IMR-90 (cell line): Measurements from ENCODE around the gene PROKR2. TPM values are rescaled to one million over a fixed set of nuclear protein-coding genes. Genes with fewer than 3 reads are reported as not detected.

Experiments
- ATAC-seq: fragments of 200-7000 bp; cut with Tn5 transposase; 2 replicates; pipeline ENCODE4 v1.9.1; 2020; ENCODE audit warnings: low read depth, mild to moderate bottlenecking, moderate library complexity
- BruUV-seq: library from RNA; stranded (reverse); fragments of 400-500 nt; replicated peaks from 2 replicates; lab custom pipeline; 2021; lab: Mats Ljungman, UMichigan
- CTCF ChIA-PET: fragments of 300-600 bp; formaldehyde crosslinking; extraction: SDS; loops from one replicate; lab custom pipeline; 2021; ENCODE audit warnings: antibody characterized with exemption; lab: Yijun Ruan, JAX
- POLR2A ChIA-PET: fragments of 300-600 bp; sonication (Branson Sonifier 250); formaldehyde crosslinking; loops from one replicate; lab custom pipeline; 2022; ENCODE audit warnings: antibody characterized with exemption; ENCODE audit not compliant: unreplicated experiment; lab: Charles Lee
- DNase-seq: peaks from one replicate; pipeline ENCODE4 v3.0.0; 2013
- H2AFZ ChIP-seq: replicated peaks from 2 replicates; pipeline ENCODE3; 2013; ENCODE audit warnings: low read length, mild to moderate bottlenecking; ENCODE audit not compliant: poor library complexity
- H2AK5ac ChIP-seq: 2 replicates; pipeline ENCODE4 v1.6.1; 2013; ENCODE audit warnings: low read depth, low read length, inconsistent platforms
- H2AK9ac ChIP-seq: replicated peaks from 2 replicates; pipeline ENCODE3; 2013; ENCODE audit warnings: mild to moderate bottlenecking, low read depth, low read length, moderate library complexity; ENCODE audit not compliant: poor library complexity
- H2BK120ac ChIP-seq: 2 replicates; pipeline ENCODE4 v1.6.1; 2013; ENCODE audit warnings: low read depth, low read length, inconsistent platforms
- H2BK15ac ChIP-seq: 3 replicates; pipeline ENCODE4 v1.6.1; 2013; ENCODE audit warnings: low read depth, low read length, inconsistent platforms
- H2BK20ac ChIP-seq: 2 replicates; pipeline ENCODE4 v1.6.1; 2013; ENCODE audit warnings: low read depth, mild to moderate bottlenecking, inconsistent platforms, low read length, moderate library complexity
- H2BK5ac ChIP-seq: 2 replicates; pipeline ENCODE4 v1.6.1; 2013; ENCODE audit warnings: mild to moderate bottlenecking, low read depth, low read length, inconsistent platforms; ENCODE audit not compliant: poor library complexity, severe bottlenecking
- H3K14ac ChIP-seq: replicated peaks from 2 replicates; pipeline ENCODE4 v1.6.1; 2013; ENCODE audit warnings: low read depth, low read length, inconsistent platforms
- H3K18ac ChIP-seq: 2 replicates; pipeline ENCODE4 v1.6.1; 2013; ENCODE audit warnings: low read depth, low read length, control low read depth
- H3K23ac ChIP-seq: 2 replicates; pipeline ENCODE4 v1.6.1; 2013; ENCODE audit warnings: low read depth, low read length, inconsistent platforms
- H3K27ac ChIP-seq: 2 replicates; pipeline ENCODE4 v1.5.1; 2013; ENCODE audit warnings: mild to moderate bottlenecking, control low read depth, low read length; ENCODE audit not compliant: insufficient read depth
- H3K27me3 ChIP-seq: 2 replicates; pipeline ENCODE4 v1.6.1; 2013; ENCODE audit warnings: low read length; ENCODE audit not compliant: control insufficient read depth, insufficient read depth
- H3K36me3 ChIP-seq: 2 replicates; pipeline ENCODE4 v1.6.1; 2013; ENCODE audit warnings: low read length, mixed read lengths; ENCODE audit not compliant: control insufficient read depth, insufficient read depth
- H3K4ac ChIP-seq: 2 replicates; pipeline ENCODE4 v1.6.1; 2013; ENCODE audit warnings: low read depth, low read length, inconsistent platforms
- H3K4me1 ChIP-seq: 2 replicates; pipeline ENCODE4 v1.6.1; 2013; ENCODE audit warnings: low read length, mixed read lengths; ENCODE audit not compliant: control insufficient read depth, insufficient read depth
- H3K4me2 ChIP-seq: 2 replicates; pipeline ENCODE4 v1.6.1; 2013; ENCODE audit warnings: low read depth, mild to moderate bottlenecking, control low read depth, low read length, moderate library complexity
- H3K4me3 ChIP-seq: 2 replicates; pipeline ENCODE4 v1.5.1; 2013; ENCODE audit warnings: low read depth, mild to moderate bottlenecking, control low read depth, low read length, moderate library complexity; ENCODE audit not compliant: insufficient read depth
- H3K56ac ChIP-seq: 2 replicates; pipeline ENCODE4 v1.6.1; 2013; ENCODE audit warnings: low read length, inconsistent platforms; ENCODE audit not compliant: insufficient read depth; ENCODE audit errors: extremely low read depth
- H3K79me1 ChIP-seq, 2 experiments: 2 replicates each; pipeline ENCODE4 v1.6.1; 2013; ENCODE audit warnings: low read length in 2 of 2, inconsistent platforms in 1 of 2, low read depth in 1 of 2
- H3K9ac ChIP-seq: 2 replicates; pipeline ENCODE4 v1.6.1; 2013; ENCODE audit warnings: low read depth, low read length, control low read depth
- H3K9me1 ChIP-seq: 2 replicates; pipeline ENCODE4 v1.6.1; 2013; ENCODE audit warnings: low read length, inconsistent platforms; ENCODE audit not compliant: insufficient read depth
- H3K9me3 ChIP-seq: 2 replicates; pipeline ENCODE4 v1.6.1; 2013; ENCODE audit warnings: low read length; ENCODE audit not compliant: control insufficient read depth, insufficient read depth
- H4K20me1 ChIP-seq: 2 replicates; pipeline ENCODE4 v1.6.1; 2013; ENCODE audit warnings: low read length, inconsistent platforms; ENCODE audit not compliant: insufficient read depth
- H4K5ac ChIP-seq: 2 replicates; pipeline ENCODE4 v1.6.1; 2013; ENCODE audit warnings: mild to moderate bottlenecking, low read depth, low read length, control low read depth
- H4K8ac ChIP-seq, 2 experiments: 2 replicates each; pipeline ENCODE4 v1.6.1; 2013; ENCODE audit warnings: low read depth in 2 of 2, low read length in 2 of 2, control low read depth in 1 of 2, inconsistent platforms in 1 of 2
- H4K91ac ChIP-seq: 2 replicates; pipeline ENCODE4 v1.6.1; 2013; ENCODE audit warnings: low read depth, low read length, inconsistent platforms; ENCODE audit not compliant: insufficient read depth
- BHLHE40 ChIP-seq: fragments of 150-350 bp; IDR thresholded peaks from 2 replicates; pipeline ENCODE4 v1.6.1; 2016; ENCODE audit warnings: mild to moderate bottlenecking, low read depth, low read length
- CHD1 ChIP-seq: IDR thresholded peaks from 2 replicates; pipeline ENCODE4 v1.6.1; 2012; ENCODE audit warnings: low read depth, low read length, improper control_type of control experiment
- ELK1 ChIP-seq: fragments of 150-350 bp; IDR thresholded peaks from 2 replicates; pipeline ENCODE4 v1.6.1; 2016; ENCODE audit warnings: low read depth, mild to moderate bottlenecking, low read length, moderate library complexity, borderline replicate concordance
- MAFK ChIP-seq: IDR thresholded peaks from 2 replicates; pipeline ENCODE4 v1.6.1; 2012; ENCODE audit warnings: low read depth, low read length, improper control_type of control experiment
- MAZ ChIP-seq: IDR thresholded peaks from 2 replicates; pipeline ENCODE4 v1.6.1; 2012; ENCODE audit warnings: low read depth, mild to moderate bottlenecking, low read length, improper control_type of control experiment, moderate library complexity, borderline replicate concordance
- MXI1 ChIP-seq: IDR thresholded peaks from 2 replicates; pipeline ENCODE4 v1.6.1; 2012; ENCODE audit warnings: low read depth, mild to moderate bottlenecking, low read length, moderate library complexity, borderline replicate concordance
- POLR2A ChIP-seq: IDR thresholded peaks from 2 replicates; pipeline ENCODE4 v1.6.1; 2012; ENCODE audit warnings: mild to moderate bottlenecking, low read depth, low read length
- RAD21 ChIP-seq: IDR thresholded peaks from 2 replicates; pipeline ENCODE4 v1.6.1; 2012; ENCODE audit warnings: low read length, improper control_type of control experiment
- RFX5 ChIP-seq: IDR thresholded peaks from 2 replicates; pipeline ENCODE4 v1.8.0; 2012; ENCODE audit warnings: low read depth, mild to moderate bottlenecking, low read length, moderate library complexity
- SMC3 ChIP-seq: fragments of 150-350 bp; IDR thresholded peaks from 2 replicates; pipeline ENCODE4 v1.6.1; 2016; ENCODE audit warnings: low read depth, mild to moderate bottlenecking, antibody characterized with exemption, low read length, moderate library complexity
- USF2 ChIP-seq: fragments of 150-350 bp; IDR thresholded peaks from 2 replicates; pipeline ENCODE4 v1.6.1; 2017; ENCODE audit warnings: mild to moderate bottlenecking, antibody characterized with exemption, low read length, low read depth
- WGBS, 2 experiments: methylation state at CpG; one replicate each; pipeline versions ENCODE4 v1.1.5 to v1.1.7; 2013; ENCODE audit warnings: missing lambda C conversion rate in 2 of 2; ENCODE audit not compliant: insufficient read length in 1 of 2; ENCODE audit errors: extremely low coverage in 2 of 2; 5-methylcytosine and 5-hydroxymethylcytosine counted together
- dilution Hi-C: fragments of 300-500 bp; cut with HindIII; formaldehyde crosslinking; loops from one replicate; pipeline ENCODE4 v1.14.3; 2018; ENCODE audit warnings: low sequenced_read_pairs; ENCODE audit not compliant: unreplicated experiment
- in situ Hi-C: fragments of 300-500 bp; cut with MboI; formaldehyde crosslinking; loops from 3 replicates; pipeline ENCODE4 v1.14.3; 2019; ENCODE audit warnings: low sequenced_read_pairs, inconsistent platforms, mixed read lengths
- intact Hi-C: fragments of 100-400 bp; cut with micrococcal nuclease; formaldehyde crosslinking; loops from 2 replicates; pipeline ENCODE4 v1.10.0; 2022
- polyA plus RNA-seq, 3 experiments: library from polyadenylated mRNA; depleted of rRNA; stranded (reverse); fragments of >200 nt; gene quantifications; 2 replicates each; pipeline ENCODE4 v1.2.3, GENCODE V29; 2012; ENCODE audit warnings: low replicate concordance in 1 of 3
- total RNA-seq: library from RNA; depleted of rRNA; stranded (reverse); fragments of >200 nt; gene quantifications from 2 replicates; pipeline ENCODE4 v1.2.3, GENCODE V29; 2012
- TF ChIP-seq, protein P1 (sequence below): conservative IDR thresholded peaks from 2 replicates; pipeline ENCODE4 v1.5.1; 2012; ENCODE audit warnings: mild to moderate bottlenecking, low read depth, low read length, improper control_type of control experiment

PROKR2 gene
- total and polyA plus RNA-seq, 2 of the 4 experiments (the other 2 are of a cell fraction) = not detected

DNA sequence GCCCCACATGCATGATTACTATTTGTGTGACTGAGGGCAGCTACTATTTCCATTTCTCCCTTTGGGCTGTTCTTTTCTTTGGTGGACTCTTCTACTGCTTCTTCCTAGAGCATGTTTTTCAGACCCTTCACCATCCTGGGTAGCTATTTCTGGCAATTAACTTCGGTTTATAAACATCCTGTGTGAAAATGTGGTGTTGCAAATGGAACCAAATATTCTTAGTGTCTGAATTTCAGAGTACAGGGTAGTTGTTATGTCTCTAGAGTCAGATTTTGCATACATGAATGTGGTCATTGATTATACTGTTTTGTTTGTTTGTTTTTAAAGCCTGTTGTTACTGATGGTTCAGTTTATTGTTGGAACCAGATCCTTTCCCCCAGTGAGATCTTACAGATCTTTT, 49.7 kb downstream of the PROKR2 start:
- no peaks in the 10 kb centered on the region for H4K20me1 ChIP-seq
- in situ Hi-C loops (no loop called here), intact Hi-C loops (no loop called here), dilution Hi-C loops (no loop called here)
- no peak overlapping the region for H3K56ac ChIP-seq
- no peak overlapping the region for H3K9ac ChIP-seq
- H3K14ac ChIP-seq = no peak overlapping the region
- H2AK5ac ChIP-seq = no peak overlapping the region
- H3K9me3 ChIP-seq = no peaks in the 10 kb centered on the region
- ATAC-seq (no peak), DNase-seq (no peak)
- no peaks in the 10 kb centered on the region for H3K79me1 ChIP-seq
- peaks cover 2% of the 10 kb centered on the region for H3K27me3 ChIP-seq
- no peak overlapping the region for H3K23ac ChIP-seq
- no peak overlapping the region for H2AK9ac ChIP-seq
- H2AFZ ChIP-seq = no peak overlapping the region
- no peak overlapping the region for H3K27ac ChIP-seq
- no peak overlapping the region for H3K4me2 ChIP-seq
- no peak overlapping the region for H3K4me3 ChIP-seq
- H3K9me1 ChIP-seq = no peaks in the 10 kb centered on the region
- ChIA-PET POLR2A (no interaction called here), CTCF (no interaction called here)
- no CpG with 5 or more reads among the region's 1 CpG for WGBS, 2 experiments
- no peak overlapping the region for H2BK20ac ChIP-seq
- TF ChIP-seq, protein P1, sequence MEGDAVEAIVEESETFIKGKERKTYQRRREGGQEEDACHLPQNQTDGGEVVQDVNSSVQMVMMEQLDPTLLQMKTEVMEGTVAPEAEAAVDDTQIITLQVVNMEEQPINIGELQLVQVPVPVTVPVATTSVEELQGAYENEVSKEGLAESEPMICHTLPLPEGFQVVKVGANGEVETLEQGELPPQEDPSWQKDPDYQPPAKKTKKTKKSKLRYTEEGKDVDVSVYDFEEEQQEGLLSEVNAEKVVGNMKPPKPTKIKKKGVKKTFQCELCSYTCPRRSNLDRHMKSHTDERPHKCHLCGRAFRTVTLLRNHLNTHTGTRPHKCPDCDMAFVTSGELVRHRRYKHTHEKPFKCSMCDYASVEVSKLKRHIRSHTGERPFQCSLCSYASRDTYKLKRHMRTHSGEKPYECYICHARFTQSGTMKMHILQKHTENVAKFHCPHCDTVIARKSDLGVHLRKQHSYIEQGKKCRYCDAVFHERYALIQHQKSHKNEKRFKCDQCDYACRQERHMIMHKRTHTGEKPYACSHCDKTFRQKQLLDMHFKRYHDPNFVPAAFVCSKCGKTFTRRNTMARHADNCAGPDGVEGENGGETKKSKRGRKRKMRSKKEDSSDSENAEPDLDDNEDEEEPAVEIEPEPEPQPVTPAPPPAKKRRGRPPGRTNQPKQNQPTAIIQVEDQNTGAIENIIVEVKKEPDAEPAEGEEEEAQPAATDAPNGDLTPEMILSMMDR = no peak
- TF ChIP-seq MAZ (no peak), RAD21 (no peak), USF2 (no peak), ELK1 (no peak), SMC3 (no peak), MXI1 (no peak), BHLHE40 (no peak), CHD1 (no peak), RFX5 (no peak), POLR2A (no peak), MAFK (no peak)
- H3K36me3 ChIP-seq = no peaks in the 10 kb centered on the region
- no peak overlapping the region for H4K91ac ChIP-seq
- H2BK5ac ChIP-seq = no peak overlapping the region
- no peak overlapping the region for H4K8ac ChIP-seq
- BruUV-seq = no TSS peak
- H3K4me1 ChIP-seq = no peaks in the 10 kb centered on the region
- no peak overlapping the region for H3K4ac ChIP-seq
- H2BK120ac ChIP-seq = no peak overlapping the region
- H3K18ac ChIP-seq = no peak overlapping the region
- H4K5ac ChIP-seq = no peak overlapping the region
- H2BK15ac ChIP-seq = no peak overlapping the region
